Epithelial cell of proximal tubule (primary cell): ENCODE measurements around the gene CTXN3. TPM values are rescaled to one million over a fixed set of nuclear protein-coding genes. Genes with fewer than 3 reads are reported as not detected.

Experiments
- DNase-seq: peaks from one replicate; pipeline ENCODE4 v3.0.0-alpha.2; 2011; ENCODE audit warnings: low read depth
- H3K4me3 ChIP-seq: 2 replicates; pipeline ENCODE4 v1.5.1; 2011; ENCODE audit warnings: low read depth, mild to moderate bottlenecking, low read length
- total RNA-seq: library from RNA; depleted of rRNA; stranded (reverse); fragments of >200 nt; gene quantifications from 2 replicates; pipeline ENCODE4 v1.2.3, GENCODE V29; 2015
- TF ChIP-seq, protein P1 (sequence below): conservative IDR thresholded peaks from 2 replicates; pipeline ENCODE4 v1.5.1; 2012; ENCODE audit warnings: low read depth, mild to moderate bottlenecking, low read length

CTXN3 gene
- total RNA-seq, 1 donor from 2014 or later = not detected

DNA sequence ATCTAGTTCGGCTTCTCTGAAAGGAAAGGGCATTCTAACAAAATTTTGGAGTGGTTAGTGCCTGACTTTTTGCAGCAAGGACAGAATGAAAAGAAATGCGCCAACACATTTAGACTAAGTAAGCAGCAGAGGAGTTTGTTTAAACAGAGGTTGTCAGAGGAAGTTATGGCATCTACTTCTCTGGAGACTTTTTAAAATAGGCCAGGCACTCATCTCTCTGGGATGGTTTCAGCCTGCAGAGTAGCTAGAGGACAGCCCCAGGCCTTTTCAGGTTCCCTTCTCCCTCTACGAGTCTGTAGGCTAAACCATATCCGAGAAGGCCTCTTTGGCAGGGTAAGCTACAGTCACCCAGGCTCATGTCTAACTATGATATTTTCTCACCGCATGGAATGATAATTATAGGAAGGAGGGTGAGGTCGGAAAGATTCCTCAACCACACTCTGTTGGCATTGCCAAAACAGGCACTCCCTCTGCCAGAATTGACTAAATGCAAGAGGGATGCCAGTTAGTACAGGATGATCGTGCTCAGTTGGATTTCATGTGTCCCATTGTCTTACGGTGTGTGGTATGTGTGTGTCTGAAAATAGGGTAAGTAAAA is 1.4 kb upstream of the CTXN3 start:
- no peak overlapping the region for H3K4me3 ChIP-seq
- no peak for DNase-seq
- TF ChIP-seq, protein P1, sequence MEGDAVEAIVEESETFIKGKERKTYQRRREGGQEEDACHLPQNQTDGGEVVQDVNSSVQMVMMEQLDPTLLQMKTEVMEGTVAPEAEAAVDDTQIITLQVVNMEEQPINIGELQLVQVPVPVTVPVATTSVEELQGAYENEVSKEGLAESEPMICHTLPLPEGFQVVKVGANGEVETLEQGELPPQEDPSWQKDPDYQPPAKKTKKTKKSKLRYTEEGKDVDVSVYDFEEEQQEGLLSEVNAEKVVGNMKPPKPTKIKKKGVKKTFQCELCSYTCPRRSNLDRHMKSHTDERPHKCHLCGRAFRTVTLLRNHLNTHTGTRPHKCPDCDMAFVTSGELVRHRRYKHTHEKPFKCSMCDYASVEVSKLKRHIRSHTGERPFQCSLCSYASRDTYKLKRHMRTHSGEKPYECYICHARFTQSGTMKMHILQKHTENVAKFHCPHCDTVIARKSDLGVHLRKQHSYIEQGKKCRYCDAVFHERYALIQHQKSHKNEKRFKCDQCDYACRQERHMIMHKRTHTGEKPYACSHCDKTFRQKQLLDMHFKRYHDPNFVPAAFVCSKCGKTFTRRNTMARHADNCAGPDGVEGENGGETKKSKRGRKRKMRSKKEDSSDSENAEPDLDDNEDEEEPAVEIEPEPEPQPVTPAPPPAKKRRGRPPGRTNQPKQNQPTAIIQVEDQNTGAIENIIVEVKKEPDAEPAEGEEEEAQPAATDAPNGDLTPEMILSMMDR = no peak

DNA sequence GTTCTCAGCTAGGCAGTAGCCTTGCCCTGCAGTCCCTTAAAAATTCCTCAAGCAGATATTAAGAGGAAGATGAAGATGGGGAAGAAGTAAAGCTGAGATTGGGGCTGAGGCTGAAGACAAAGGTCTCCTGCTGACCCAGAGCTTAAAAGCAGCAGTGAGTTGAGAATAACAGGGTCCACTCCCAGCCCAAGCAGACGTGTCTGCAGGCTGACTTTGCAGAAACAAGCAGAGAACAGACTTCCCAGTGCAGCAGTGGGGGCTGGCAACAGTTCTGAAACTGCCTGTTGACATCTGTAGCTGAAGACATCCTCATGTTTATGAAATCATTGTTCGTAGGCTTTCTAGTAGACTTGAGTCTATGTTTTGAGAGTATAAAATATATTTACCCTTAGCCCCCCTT is 1.1 kb downstream of the CTXN3 start:
- H3K4me3 ChIP-seq = no peak overlapping the region
- DNase-seq = no peak
- TF ChIP-seq, protein P1 = no peak

DNA sequence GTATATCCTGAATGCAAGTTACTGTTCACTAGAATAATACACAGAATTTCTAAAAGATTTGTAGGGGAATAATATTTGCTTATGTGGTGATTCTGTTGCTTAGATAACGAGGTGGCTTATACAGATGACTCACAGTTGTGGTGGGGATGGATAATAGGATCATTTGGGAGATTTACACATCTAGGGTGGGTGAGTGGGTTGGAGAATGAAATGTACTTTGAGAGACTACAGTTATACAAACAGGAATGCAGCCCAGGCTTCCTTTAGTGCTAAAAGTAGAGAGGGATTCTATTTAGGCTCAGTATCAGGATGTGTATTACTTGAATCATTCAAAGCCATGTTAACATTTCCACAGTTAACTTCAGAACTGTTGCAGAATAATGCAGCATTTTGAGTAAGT is 1.8 kb downstream of the CTXN3 start:
- no peak for DNase-seq
- H3K4me3 ChIP-seq = no peak overlapping the region
- TF ChIP-seq, protein P1 = no peak

DNA sequence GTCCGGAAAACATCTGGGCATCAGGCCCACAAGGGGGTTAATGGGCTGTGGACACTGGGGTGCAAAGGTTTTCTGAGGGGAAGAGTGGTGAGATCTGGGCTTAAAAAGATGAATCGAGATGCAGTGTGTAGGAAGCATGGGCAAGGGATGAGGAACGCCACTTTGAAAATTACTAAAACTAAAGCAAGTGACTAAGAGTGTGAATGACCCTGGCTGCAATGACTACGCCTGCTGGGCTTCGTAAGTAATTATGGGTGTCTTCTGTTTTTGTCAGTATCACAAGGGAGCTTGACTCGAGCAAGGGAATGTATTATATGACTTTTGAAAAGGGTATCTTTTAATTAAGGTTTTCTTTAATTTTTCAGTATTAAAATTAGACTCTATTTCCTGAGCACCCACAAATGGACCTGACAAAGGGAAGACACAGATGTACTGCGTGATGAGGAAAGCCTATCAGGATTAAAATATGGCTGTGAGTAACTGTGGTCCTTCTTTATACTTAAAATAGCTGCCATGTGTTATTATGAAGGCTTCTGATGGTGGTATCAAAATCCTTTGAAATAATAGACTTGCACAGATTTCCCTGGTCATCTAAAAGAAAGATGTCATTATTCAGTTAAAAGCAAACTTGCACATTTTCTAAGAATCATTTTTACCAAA is 4.2 kb downstream of the CTXN3 start:
- no peak overlapping the region for H3K4me3 ChIP-seq
- DNase-seq = no peak
- TF ChIP-seq, protein P1 = no peak

DNA sequence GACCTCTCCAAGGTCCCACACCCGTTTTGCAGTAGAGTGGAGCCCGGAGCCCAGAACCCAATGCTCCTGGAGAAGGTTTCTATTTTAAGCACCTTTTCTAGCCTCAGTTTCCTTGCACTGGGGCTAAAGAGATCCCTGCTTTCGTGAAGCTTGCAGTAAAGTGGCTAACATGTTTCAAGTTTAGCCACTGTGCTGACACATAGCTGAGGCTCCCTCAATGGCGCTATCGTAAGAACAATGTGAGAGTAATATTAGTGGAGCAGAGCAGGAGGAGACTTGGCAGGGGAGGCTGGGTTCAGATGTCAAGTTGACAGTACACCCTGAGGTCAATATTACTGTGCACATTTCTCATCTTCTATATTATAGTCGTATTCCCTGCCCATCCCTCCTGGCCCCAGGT is 7.9 kb downstream of the CTXN3 start:
- no peak overlapping the region for H3K4me3 ChIP-seq
- DNase-seq = no peak

DNA sequence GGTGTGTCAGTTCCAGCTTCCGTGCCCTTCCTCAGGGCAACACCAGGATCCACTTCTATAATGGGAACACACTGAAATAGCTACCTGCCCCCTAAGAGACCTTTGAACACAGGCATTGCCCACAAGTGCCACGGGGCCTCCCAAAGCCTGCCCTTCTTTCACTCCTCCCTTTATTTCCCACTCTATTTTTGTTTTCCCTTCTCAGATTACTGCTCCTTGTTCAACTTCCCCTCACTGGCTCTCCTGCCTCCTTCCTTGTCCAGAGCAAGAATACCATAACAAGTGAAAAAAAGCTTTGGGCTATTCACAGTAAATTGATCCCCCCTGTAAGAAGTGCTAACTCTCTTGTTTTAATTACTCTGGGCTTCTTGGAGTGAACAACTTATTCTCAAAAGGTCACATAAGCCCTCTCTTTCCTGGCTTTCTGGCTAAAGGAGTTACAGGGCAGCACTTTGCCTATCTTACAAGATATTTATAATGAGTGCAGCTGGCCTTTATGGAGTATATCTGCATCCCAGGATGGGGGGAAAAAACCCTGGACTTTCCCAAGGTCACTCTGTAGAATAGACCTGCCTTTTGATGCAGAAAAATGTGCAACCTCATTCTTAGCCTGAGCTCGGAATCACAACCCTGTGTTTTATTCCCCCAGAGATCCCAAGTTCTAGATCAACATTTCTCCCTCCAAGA is 11.3 kb downstream of the CTXN3 start:
- TF ChIP-seq, protein P1 = no peak
- H3K4me3 ChIP-seq = no peak overlapping the region
- no peak for DNase-seq

More for the DNA sequence above, 7.9 kb downstream of the CTXN3 start:
- TF ChIP-seq, protein P1 = no peak
